Thyroid gland (tissue), 4 donors: ENCODE results near the gene TFDP2.

Experiments used
- POLR2A ChIP-seq, 2 donors: fragments of 450-650 bp; IDR thresholded peaks; one replicate each; pipeline ENCODE4 v1.6.1; 2017; ENCODE audit warnings: antibody characterized with exemption in 2 of 2, mild to moderate bottlenecking in 2 of 2, moderate library complexity in 1 of 2
- TF ChIP-seq, protein P1 (sequence below), 6 experiments: fragments of 200-600 bp in 3 of 6; fragments of 450-650 bp in 3 of 6; sonication (generic) in 3 of 6; IDR thresholded peaks; one replicate each; pipeline ENCODE4 v1.5.1; 2016 to 2019; ENCODE audit warnings: antibody characterized with exemption in 6 of 6, mild to moderate bottlenecking in 2 of 6, inconsistent platforms in 1 of 6, moderate library complexity in 1 of 6

GRCh38 chr3:142106548-142106947, 42.8 kb downstream of the TFDP2 start:
- TF ChIP-seq, protein P1, sequence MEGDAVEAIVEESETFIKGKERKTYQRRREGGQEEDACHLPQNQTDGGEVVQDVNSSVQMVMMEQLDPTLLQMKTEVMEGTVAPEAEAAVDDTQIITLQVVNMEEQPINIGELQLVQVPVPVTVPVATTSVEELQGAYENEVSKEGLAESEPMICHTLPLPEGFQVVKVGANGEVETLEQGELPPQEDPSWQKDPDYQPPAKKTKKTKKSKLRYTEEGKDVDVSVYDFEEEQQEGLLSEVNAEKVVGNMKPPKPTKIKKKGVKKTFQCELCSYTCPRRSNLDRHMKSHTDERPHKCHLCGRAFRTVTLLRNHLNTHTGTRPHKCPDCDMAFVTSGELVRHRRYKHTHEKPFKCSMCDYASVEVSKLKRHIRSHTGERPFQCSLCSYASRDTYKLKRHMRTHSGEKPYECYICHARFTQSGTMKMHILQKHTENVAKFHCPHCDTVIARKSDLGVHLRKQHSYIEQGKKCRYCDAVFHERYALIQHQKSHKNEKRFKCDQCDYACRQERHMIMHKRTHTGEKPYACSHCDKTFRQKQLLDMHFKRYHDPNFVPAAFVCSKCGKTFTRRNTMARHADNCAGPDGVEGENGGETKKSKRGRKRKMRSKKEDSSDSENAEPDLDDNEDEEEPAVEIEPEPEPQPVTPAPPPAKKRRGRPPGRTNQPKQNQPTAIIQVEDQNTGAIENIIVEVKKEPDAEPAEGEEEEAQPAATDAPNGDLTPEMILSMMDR (IDR thresholded peaks at IDR 0.05) = no peak
- TF ChIP-seq POLR2A (IDR thresholded peaks at IDR 0.05) = no peak
